NCI-H748 treated with DMSO at 0.1 percent for 48 hours (cell line): Measurements from ENCODE around the gene IGSF21.

Experiments used
- DNase-seq: peaks from one replicate; lab custom pipeline; 2025; lab: John Stamatoyannopoulos, UW

IGSF21 gene

DNA sequence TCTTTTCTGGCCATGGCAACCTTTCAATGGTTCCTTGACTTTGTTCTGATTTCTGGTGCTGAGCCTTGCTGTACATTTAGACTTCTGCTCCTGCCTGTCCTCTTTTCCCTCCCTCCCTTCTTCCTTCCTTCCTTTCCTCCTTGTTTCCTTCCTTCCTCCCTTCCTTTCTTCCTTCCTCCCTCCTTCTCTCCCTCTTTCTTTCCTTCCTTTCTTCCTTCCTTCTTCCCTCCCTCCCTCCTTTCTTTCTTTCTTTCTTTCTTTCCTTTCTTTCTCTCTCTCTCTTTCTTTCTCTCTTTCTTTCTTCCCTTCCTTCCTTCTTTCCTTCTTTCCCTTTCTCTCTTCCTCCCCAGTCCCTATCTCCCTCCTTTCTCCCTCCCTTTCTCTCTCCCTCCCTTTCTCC lies 10.4 kb upstream of the IGSF21 start:
- DNase-seq, result no peak

- no peak for DNase-seq
These were observed 8.6 kb upstream of the IGSF21 start for GRCh38 chr1:18099026-18099425.

DNA sequence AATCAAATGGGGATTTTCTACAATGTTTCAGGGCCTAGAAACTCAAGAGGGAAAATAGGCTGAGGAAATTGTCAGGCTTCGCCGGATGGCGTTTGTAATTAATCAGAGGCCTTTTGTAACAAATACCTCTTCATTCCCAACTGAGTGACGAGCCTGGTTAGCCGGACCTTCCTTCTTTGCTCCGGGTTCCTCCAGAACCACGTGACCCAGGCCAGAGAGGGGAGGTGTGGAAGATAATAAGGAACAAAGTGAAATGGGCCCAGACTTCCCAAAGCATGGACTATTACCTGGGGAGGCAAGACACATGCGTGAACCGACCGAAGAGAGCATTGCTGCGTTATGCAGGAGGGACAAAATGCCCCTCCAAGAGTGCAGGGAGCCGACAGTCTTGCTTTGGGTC lies 7.5 kb upstream of the IGSF21 start:
- no peak for DNase-seq

DNA sequence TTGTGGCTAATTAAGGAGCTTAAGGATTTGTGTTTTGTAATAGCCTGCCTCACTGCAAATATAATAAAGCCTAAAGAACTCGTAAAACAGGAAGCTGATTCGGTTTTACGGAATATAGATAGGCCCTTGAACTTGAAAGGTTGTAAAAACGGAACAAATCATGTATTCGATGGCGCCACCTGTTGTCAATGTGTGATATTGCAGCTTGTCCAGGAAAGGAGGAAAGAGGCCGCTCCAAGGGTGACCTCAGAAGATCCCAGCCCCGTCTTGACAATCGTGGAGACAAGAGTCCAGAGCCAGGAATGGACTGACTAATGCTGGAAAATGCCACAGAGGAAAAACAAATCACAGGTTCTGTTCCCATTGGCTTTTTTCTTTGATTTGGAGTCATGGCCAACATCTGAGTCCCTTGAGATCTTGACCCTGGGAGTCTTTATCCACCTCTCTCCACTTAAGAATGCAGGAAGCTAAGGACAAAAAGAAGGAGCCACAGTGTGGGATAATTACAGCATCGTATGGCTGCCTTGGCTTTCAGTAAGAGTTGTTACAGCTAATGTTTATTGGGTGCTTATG lies 7.0 kb upstream of the IGSF21 start:
- no peak for DNase-seq

GRCh38 chr1:18101508-18101907 lies 6.1 kb upstream of the IGSF21 start:
- DNase-seq, result no peak

DNA sequence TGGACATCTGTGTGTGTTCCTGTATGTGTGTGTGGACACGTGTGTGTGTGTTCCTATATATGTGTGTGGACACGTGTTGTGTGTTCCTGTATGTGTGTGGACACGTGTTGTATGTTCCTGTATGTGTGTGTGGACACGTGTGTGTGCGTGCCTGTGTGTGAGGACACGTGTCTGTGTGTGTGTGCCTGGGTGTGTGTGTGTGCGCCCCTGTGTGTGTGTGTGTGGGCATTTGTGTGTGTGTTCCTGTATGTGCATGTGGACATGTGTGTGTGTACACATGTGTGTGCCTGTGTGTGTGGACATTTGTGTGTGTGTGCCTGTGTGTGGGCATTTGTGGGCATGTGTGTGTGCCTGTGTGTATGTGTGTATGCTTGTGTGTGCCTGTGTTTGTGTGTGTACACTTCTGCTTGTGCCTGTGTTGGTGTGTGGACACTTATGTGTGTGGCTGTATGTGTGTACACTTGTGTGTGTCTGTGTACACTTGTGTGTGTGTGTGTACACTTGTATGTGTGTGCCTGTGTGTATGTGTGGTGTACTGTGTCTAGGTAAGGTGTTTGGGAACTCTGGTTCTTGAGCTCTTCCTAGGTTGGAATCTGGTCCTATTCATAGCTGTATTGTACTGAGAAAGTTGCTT lies 3.7 kb upstream of the IGSF21 start:
- no peak for DNase-seq

GRCh38 chr1:18104546-18105100 lies 3.0 kb upstream of the IGSF21 start:
- DNase-seq, result no peak

DNA sequence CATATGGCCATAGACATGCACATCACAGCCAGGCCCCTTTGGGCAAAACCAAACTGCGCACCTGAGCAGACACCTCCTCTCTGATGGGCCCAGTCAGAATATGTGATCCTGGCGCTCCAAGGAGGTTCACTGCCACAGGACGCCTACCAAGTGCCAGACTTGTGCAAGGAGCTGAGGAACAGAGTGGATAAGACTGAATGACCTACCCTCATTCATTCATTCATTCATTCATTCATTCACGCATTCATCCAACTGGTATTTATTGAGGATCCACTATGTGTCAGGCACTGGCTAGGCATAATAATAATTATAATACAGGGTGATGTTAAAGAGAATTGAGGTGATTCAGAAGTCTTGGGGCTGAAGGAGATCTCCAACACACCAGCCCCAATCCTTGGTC lies 2.4 kb upstream of the IGSF21 start:
- no peak for DNase-seq

DNA sequence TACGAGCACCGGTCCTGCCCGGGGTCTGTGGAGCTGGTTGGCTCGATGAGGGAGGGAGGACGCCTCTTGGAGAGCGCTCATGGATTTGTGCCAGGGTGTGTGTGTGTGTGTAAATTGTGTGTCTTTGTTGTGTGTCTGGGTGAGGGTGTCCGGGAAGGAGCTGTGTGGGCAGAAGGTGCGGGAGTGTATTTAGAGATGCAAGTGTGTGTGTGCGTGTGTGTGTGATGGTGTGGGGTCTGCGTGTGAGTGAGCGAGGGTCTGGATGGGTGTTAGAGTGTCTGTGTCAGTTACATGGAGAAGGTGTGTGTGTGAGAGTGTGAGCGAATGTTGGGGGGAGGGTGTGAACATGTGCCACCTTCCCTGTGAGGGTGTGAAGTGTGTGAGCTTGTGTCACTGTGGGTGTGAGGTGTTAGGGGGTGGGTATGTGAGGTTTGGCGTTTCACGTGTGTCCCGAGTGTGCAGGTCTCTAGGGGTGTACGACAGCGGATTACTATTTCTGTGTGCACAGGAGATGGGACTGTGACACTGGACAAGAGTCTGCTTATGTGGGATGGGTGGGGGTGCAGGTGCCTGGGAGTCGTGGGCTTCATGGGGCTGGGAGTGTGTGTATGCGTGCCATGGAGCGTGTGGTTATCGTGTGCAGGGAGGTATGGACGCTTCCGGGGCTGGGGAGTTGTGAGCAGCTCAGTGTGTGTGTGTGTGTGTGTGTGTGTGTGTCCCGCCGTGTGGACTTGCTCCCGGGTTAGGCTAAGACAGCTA lies 880 bp downstream of the IGSF21 start:
- no peak for DNase-seq

- no peak for DNase-seq
These were observed 1.6 kb downstream of the IGSF21 start for GRCh38 chr1:18109058-18109755.

- DNase-seq, result no peak
These were observed 2.4 kb downstream of the IGSF21 start for GRCh38 chr1:18109756-18110597.

DNA sequence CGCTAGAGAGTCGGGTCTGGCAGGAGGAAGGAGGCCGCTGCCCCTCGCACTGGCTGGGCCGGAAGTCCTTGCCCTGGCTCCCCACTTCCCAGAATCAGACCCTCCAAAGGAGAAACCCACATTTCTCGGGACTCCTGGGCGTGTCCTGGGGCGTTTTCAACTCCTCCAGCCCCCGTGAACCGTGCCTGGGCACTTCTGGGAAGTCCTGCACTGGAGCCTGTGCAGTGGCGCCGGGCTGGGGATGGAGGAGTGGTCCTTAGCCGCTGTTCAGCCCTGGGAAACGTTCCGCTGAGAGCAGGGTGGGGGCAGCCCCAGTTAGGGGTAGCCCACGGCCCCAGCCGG lies 3.0 kb downstream of the IGSF21 start:
- DNase-seq, result no peak

GRCh38 chr1:18110968-18111367 lies 3.4 kb downstream of the IGSF21 start:
- DNase-seq, result no peak

DNA sequence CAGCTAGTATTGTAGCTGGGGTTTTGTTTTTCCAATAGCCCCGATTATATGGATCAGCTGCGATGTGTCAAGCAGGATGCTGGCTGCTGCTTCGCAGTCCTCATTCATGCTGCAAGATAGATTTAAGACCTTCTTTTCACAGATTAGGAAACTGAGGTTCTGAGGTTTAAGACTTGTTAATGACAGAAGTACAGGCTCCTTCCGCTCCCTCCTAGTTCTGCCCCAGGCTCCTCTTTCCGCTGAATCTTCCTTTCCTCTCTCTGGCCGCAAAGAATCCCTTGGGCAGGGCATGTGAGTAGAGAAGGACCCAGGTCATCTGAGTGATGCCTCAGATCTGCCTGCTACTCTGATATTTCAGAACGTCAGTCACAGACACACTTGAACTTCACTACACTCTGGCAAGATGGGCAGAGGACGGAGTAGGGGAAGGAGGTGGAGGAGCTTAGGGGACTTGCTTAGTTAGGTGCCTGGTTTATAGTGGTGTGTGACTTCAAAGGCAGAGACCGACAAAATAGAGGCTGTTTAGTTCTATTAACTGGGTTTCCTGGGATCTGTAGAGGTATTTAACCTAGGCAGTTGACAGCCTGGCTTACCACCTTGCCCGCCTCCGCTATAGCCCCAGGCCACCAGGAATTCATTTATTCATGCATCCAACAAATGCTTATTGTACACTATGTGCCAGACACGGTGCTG lies 4.2 kb downstream of the IGSF21 start:
- no peak for DNase-seq

GRCh38 chr1:18112611-18113010 lies 5.0 kb downstream of the IGSF21 start:
- DNase-seq, result no peak

DNA sequence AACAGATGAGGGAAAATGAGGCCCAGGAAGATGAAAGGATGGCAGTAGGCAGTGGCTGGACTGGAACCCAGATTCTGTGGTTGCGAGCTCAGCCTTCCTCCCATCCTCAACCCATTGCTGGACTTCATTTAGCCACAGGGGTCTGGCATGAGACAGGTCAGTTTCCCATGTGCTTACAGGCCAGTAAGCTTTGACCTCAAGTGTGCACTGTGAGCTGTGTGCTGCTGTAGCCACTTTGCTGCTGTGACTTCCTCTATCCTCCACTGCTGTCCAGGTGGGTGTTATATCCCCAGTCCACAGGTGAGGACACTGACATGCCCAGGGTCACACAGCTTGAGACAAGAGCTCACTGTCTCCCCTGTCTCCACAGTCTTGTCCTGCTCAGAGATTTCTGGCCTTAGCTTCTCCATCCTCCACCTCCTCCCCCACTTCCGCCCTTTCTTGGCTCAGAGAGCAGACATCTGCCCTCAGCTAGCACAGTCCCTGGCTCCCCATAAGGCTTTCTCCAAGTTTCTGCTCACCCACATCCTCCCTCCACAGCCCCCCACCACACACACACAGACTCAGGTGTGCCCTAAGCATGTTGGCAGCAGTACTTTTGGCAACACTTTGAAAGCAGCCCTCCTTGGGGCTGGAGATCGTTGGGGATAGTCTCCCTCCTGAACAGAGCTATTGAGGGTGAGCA lies 7.3 kb downstream of the IGSF21 start:
- DNase-seq, result no peak

DNA sequence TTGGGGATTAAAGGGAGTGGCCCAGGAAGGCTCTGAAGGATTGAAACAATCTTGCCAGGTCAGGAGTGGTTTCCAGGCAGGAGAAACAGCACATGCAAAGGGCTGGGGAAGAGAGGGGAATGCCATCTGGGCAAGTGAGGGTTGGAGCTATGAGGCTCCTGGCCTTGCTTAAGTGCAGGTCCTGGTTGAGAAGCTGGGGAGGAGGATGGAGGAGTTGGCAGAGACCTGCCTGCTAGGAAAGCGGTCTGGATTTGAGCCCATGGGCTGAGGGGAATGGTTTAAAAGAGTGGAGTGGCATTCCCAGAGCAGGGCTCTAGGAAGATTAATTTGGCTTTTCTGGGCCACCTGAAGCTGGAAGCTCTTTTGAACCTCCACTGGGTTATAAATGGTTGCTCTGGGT lies 9.2 kb downstream of the IGSF21 start:
- DNase-seq, result no peak

GRCh38 chr1:18118078-18118477 lies 10.5 kb downstream of the IGSF21 start:
- no peak for DNase-seq

DNA sequence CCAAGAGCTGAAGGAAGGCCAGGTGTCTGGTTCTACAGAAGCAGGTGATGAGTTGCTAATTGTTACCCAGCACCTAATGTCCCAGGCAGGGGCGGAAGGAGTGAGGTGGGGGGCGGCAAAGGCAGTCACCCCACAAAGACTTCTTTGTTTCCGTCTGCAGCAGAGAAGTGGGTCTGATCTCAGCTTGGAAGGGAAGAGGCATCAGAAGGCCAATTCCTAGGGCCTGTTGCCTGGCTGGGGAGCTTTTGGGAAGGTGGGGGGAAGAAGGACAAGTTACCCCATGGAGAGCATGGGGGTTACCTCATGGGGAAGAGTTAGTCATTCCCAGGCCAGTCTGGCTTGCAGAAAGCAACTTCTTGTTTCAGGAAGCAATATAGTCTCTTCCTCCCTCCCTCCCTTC lies 10.9 kb downstream of the IGSF21 start:
- DNase-seq, result no peak

DNA sequence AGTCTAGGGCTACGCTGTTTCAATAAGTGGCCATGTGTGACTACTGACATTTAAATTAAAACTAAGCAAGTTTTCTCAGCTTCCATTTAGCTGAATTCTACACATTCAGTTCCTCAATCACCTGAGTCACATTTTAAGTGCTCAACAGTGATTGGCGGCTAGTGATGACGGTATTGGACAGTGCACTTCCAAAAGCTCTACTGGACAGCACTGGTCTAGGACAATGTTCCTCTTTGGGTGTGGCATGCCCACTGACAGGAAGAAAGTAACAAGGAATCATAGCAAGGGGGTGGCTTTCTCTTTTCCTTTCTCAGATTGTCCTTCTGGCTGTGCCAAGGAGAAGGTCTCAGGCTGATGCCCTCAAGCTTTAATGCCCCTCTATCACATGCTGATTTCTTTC lies 11.7 kb downstream of the IGSF21 start:
- no peak for DNase-seq
